ENCODE results near the gene IRS1.

DNA sequence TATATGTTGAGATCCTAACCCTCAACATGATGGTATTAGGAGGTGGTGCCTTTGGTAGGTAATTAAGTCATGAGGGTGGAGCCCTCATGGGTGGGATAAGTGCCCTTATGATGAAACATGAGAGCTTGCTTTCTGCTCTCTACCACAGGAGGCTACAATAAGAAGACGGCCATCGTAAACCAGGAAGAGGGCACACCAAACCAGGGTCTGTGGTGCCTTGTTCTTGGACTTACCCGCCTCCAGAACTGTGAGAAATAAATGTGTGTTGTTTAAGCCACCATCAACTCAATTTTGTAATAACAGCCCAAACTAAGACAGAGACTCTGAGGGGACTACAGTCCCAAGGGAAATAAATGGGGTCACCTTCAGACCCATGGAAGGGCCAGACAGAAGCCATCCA is 52.3 kb downstream of the IRS1 start:
- TF ChIP-seq, protein P1, sequence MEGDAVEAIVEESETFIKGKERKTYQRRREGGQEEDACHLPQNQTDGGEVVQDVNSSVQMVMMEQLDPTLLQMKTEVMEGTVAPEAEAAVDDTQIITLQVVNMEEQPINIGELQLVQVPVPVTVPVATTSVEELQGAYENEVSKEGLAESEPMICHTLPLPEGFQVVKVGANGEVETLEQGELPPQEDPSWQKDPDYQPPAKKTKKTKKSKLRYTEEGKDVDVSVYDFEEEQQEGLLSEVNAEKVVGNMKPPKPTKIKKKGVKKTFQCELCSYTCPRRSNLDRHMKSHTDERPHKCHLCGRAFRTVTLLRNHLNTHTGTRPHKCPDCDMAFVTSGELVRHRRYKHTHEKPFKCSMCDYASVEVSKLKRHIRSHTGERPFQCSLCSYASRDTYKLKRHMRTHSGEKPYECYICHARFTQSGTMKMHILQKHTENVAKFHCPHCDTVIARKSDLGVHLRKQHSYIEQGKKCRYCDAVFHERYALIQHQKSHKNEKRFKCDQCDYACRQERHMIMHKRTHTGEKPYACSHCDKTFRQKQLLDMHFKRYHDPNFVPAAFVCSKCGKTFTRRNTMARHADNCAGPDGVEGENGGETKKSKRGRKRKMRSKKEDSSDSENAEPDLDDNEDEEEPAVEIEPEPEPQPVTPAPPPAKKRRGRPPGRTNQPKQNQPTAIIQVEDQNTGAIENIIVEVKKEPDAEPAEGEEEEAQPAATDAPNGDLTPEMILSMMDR (conservative IDR thresholded peaks at IDR 0.05 in 1 of 2, IDR thresholded peaks at IDR 0.05 in 1 of 2; ENCODE audit: low read depth in 1 of 2, low read length in 2 of 2), result no peak
- no peak for TF ChIP-seq EZH2 (IDR thresholded peaks at IDR 0.05; ENCODE audit: low read length, missing control alignments)

Data from fibroblast of lung (primary cell).